DOHH2 (cell line): ENCODE measurements around the gene FLT3LG.

Experiments
- H3F3A ChIP-seq: fragments of 200-600 bp; sonication (generic), shearing (Covaris generic); 2 replicates; pipeline ENCODE4 v1.6.0; 2016; ENCODE audit warnings: antibody characterized with exemption, mild to moderate bottlenecking; ENCODE audit not compliant: control insufficient read depth, insufficient read depth
- H3K27ac ChIP-seq: fragments of 200-600 bp; sonication (generic); 2 replicates; pipeline ENCODE4 v1.5.1; 2014; ENCODE audit warnings: low read depth, mild to moderate bottlenecking, low read length, moderate library complexity
- H3K27me3 ChIP-seq: fragments of 200-600 bp; sonication (generic); 2 replicates; pipeline ENCODE4 v1.6.1; 2014; ENCODE audit warnings: mild to moderate bottlenecking, low read length, mixed read lengths; ENCODE audit not compliant: control insufficient read depth
- H3K36me3 ChIP-seq: fragments of 200-600 bp; sonication (generic); 2 replicates; pipeline ENCODE4 v1.6.1; 2014; ENCODE audit warnings: mild to moderate bottlenecking, low read length, moderate library complexity, mixed read lengths; ENCODE audit not compliant: control insufficient read depth
- H3K4me1 ChIP-seq: fragments of 200-600 bp; sonication (generic); 2 replicates; pipeline ENCODE4 v1.6.1; 2014; ENCODE audit warnings: mild to moderate bottlenecking, low read length, mixed read lengths; ENCODE audit not compliant: control insufficient read depth
- H3K4me2 ChIP-seq: fragments of 200-600 bp; sonication (generic); 2 replicates; pipeline ENCODE4 v1.6.0; 2014; ENCODE audit warnings: mild to moderate bottlenecking, low read length, moderate library complexity
- H3K4me3 ChIP-seq: fragments of 200-600 bp; sonication (generic); 2 replicates; pipeline ENCODE4 v1.5.1; 2014; ENCODE audit warnings: mild to moderate bottlenecking, low read length, mixed read lengths
- H3K79me2 ChIP-seq: fragments of 200-600 bp; sonication (generic); 2 replicates; pipeline ENCODE4 v1.6.1; 2014; ENCODE audit warnings: mild to moderate bottlenecking, low read length, mixed read lengths; ENCODE audit not compliant: control insufficient read depth
- H3K9me2 ChIP-seq: fragments of 200-600 bp; sonication (generic); replicated peaks from 2 replicates; pipeline ENCODE4 v1.6.1; 2014; ENCODE audit warnings: mild to moderate bottlenecking, low read length, mixed read lengths; ENCODE audit not compliant: control insufficient read depth
- H3K9me3 ChIP-seq: fragments of 200-600 bp; sonication (generic); 2 replicates; pipeline ENCODE4 v1.6.1; 2014; ENCODE audit warnings: antibody characterized with exemption, low read length, mixed read lengths; ENCODE audit not compliant: control insufficient read depth, insufficient read depth
- H4K20me1 ChIP-seq: fragments of 200-600 bp; sonication (generic); 2 replicates; pipeline ENCODE4 v1.6.0; 2014; ENCODE audit warnings: low read depth, mild to moderate bottlenecking, antibody characterized with exemption, low read length, moderate library complexity; ENCODE audit not compliant: control insufficient read depth, insufficient read depth
- CTCF ChIP-seq: fragments of 200-600 bp; sonication (generic); IDR thresholded peaks from one replicate; pipeline ENCODE4 v1.5.1; 2014; ENCODE audit warnings: antibody characterized with exemption, mild to moderate bottlenecking, low read depth, low read length; ENCODE audit not compliant: poor library complexity, severe bottlenecking
- EZH2phosphoT487 ChIP-seq: fragments of 200-600 bp; sonication (generic); IDR thresholded peaks from 2 replicates; pipeline ENCODE4 v1.6.1; 2017; ENCODE audit warnings: borderline replicate concordance, mild to moderate bottlenecking, antibody characterized with exemption, low read length, moderate library complexity, mixed read lengths

FLT3LG gene

DNA sequence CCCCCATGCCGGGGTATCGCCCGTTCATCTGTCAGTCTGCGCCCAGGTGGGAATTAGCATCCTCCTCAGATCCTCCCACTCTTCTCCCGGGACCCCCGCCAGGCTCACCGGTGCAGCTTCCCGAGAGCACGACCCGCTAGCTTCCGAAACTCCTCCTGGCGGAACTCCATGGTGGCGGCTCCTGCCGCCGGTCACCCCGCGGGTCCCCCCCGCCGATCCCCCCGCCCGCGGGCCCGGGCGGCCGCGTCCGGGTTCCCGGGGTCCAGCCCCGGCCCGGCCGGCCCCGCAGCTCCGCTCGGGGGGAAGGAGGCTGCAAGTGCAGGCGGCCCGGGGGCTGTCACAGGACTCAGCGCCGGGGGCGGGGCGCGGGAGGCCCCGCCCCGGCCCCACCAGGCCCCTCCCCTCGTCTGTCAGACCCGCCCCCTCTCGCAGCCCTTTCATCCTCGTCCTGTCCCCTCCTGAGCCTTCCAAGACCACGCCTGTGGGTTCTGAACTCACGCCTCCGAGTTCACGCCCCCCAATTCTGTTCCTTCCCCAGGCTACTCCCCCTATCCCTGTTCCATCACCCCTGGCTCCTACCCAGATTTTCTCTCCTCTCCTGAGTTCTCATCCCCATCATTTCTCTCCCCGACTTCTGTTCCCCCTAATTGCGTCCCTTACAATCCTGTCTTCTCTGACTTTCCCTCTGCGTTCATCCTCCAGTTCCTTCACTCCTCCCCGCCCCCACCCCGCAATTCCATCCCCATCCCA, 32.6 kb upstream of the FLT3LG start, which contains the start of gene SLC17A7:
TSS of gene SLC17A7 (minus strand) at position 318 of the 750 bp plus-strand sequence. CDS start at position 170, 148 bp downstream.
- H3K4me3 ChIP-seq = peak within 1 kb of the TSS; percentile 88; the same call in 1 of the 2 replicates
- peaks cover 9% of the 10 kb centered on the region for H3F3A ChIP-seq
- H3K27ac ChIP-seq = no peak within 1 kb of the TSS
- peaks cover 55% of the 10 kb centered on the region for H3K27me3 ChIP-seq
- no peaks in the 10 kb centered on the region for H3K79me2 ChIP-seq
- TF ChIP-seq CTCF (no peak), EZH2phosphoT487 (no peak)
- no peaks in the 10 kb centered on the region for H3K9me2 ChIP-seq
- no peaks in the 10 kb centered on the region for H4K20me1 ChIP-seq
- H3K4me1 ChIP-seq = peaks cover 24% of the 10 kb centered on the region
- peak within 1 kb of the TSS; percentile 99 for H3K4me2 ChIP-seq
- peaks cover 1% of the 10 kb centered on the region for H3K36me3 ChIP-seq
- H3K9me3 ChIP-seq = no peaks in the 10 kb centered on the region

- no peak for TF ChIP-seq EZH2phosphoT487
- TF ChIP-seq CTCF = no peak
- no peak overlapping the region for H3K27ac ChIP-seq
- H3F3A ChIP-seq = peaks cover 9% of the 10 kb centered on the region
- H3K4me1 ChIP-seq = peaks cover 21% of the 10 kb centered on the region
- no peaks in the 10 kb centered on the region for H3K9me2 ChIP-seq
- peaks cover 50% of the 10 kb centered on the region for H3K27me3 ChIP-seq
- 0 out of 2 replicates have a peak overlapping the region, but pooled peaks have one; percentile 19 for H3K4me2 ChIP-seq
- no peaks in the 10 kb centered on the region for H4K20me1 ChIP-seq
- H3K9me3 ChIP-seq = no peaks in the 10 kb centered on the region
- peaks cover 7% of the 10 kb centered on the region for H3K36me3 ChIP-seq
- H3K4me3 ChIP-seq = no peak overlapping the region
- no peaks in the 10 kb centered on the region for H3K79me2 ChIP-seq
Observed at GRCh38 chr19:49441960-49442350, 32.1 kb upstream of the FLT3LG start.

- Histone ChIP-seq H3K9me3 (no peaks in the 10 kb centered on the region), H3K36me3 (peaks cover 11% of the 10 kb centered on the region), H3K79me2 (no peaks in the 10 kb centered on the region), H3K9me2 (no peaks in the 10 kb centered on the region), H4K20me1 (no peaks in the 10 kb centered on the region), H3K4me1 (peaks cover 21% of the 10 kb centered on the region), H3K4me3 (peak overlapping the region; percentile 88; the same call in 1 of the 2 replicates), H3K4me2 (peak overlapping the region; percentile 99), H3K27me3 (peaks cover 46% of the 10 kb centered on the region), H3K27ac (no peak overlapping the region), H3F3A (peaks cover 9% of the 10 kb centered on the region)
- TF ChIP-seq CTCF (no peak), EZH2phosphoT487 (no peak)
Observed at GRCh38 chr19:49442354-49442753, 31.7 kb upstream of the FLT3LG start.
